Parathyroid adenoma (tissue), 2 donors: ENCODE data around the gene NME7.

ENCODE experiments used
- H2AFZ ChIP-seq: fragments of 300-600 bp; sonication (generic); one replicate; pipeline ENCODE4 v1.7.0; 2017; ENCODE audit warnings: antibody characterized with exemption, mild to moderate bottlenecking
- H3K27ac ChIP-seq: fragments of 300-600 bp; sonication (generic); one replicate; pipeline ENCODE4 v1.7.0; 2017
- H3K27me3 ChIP-seq: fragments of 300-600 bp; sonication (generic); one replicate; pipeline ENCODE4 v1.7.0; 2017; ENCODE audit warnings: low read length; ENCODE audit not compliant: control insufficient read depth, insufficient read depth
- H3K36me3 ChIP-seq: fragments of 300-600 bp; sonication (generic); one replicate; pipeline ENCODE4 v1.7.0; 2017; ENCODE audit warnings: low read length; ENCODE audit not compliant: control insufficient read depth, insufficient read depth
- H3K4me1 ChIP-seq: fragments of 300-600 bp; sonication (generic); one replicate; pipeline ENCODE4 v1.7.0; 2017; ENCODE audit warnings: control low read depth
- H3K4me2 ChIP-seq: fragments of 300-600 bp; sonication (generic); one replicate; pipeline ENCODE4 v1.7.0; 2017; ENCODE audit warnings: low read length
- H3K4me3 ChIP-seq: fragments of 300-600 bp; sonication (generic); one replicate; pipeline ENCODE4 v1.7.0; 2017; ENCODE audit warnings: low read depth, low read length
- H3K79me2 ChIP-seq: fragments of 300-600 bp; sonication (generic); one replicate; pipeline ENCODE4 v1.7.0; 2017; ENCODE audit warnings: control low read depth
- H3K9ac ChIP-seq: fragments of 300-600 bp; sonication (generic); one replicate; pipeline ENCODE4 v1.7.0; 2017; ENCODE audit warnings: mild to moderate bottlenecking
- H3K9me3 ChIP-seq: fragments of 300-600 bp; sonication (generic); one replicate; pipeline ENCODE4 v1.7.0; 2017; ENCODE audit warnings: low read length; ENCODE audit not compliant: control insufficient read depth
- CTCF ChIP-seq: fragments of 300-600 bp; sonication (generic); IDR thresholded peaks from one replicate; pipeline ENCODE4 v1.7.0; 2017; ENCODE audit warnings: antibody characterized with exemption, mild to moderate bottlenecking
- donor health status: primary hyperparathyroidism.

NME7 gene

GRCh38 chr1:169250795-169251194, 116.8 kb downstream of the NME7 start:
- Histone ChIP-seq H3K27ac (no peak overlapping the region), H3K9me3 (no peaks in the 10 kb centered on the region), H3K4me2 (no peak overlapping the region), H3K79me2 (no peaks in the 10 kb centered on the region), H3K36me3 (no peaks in the 10 kb centered on the region), H2AFZ (no peak overlapping the region), H3K27me3 (no peaks in the 10 kb centered on the region), H3K9ac (no peak overlapping the region), H3K4me3 (no peak overlapping the region), H3K4me1 (no peaks in the 10 kb centered on the region)
- no peak for TF ChIP-seq CTCF

GRCh38 chr1:169250022-169250421, 117.6 kb downstream of the NME7 start:
- no peak overlapping the region for H3K4me2 ChIP-seq
- H3K9ac ChIP-seq: no peak overlapping the region
- no peaks in the 10 kb centered on the region for H3K9me3 ChIP-seq
- no peak overlapping the region for H2AFZ ChIP-seq
- no peaks in the 10 kb centered on the region for H3K27me3 ChIP-seq
- no peaks in the 10 kb centered on the region for H3K4me1 ChIP-seq
- H3K36me3 ChIP-seq: no peaks in the 10 kb centered on the region
- H3K79me2 ChIP-seq: no peaks in the 10 kb centered on the region
- no peak overlapping the region for H3K4me3 ChIP-seq
- TF ChIP-seq CTCF: no peak
- H3K27ac ChIP-seq: no peak overlapping the region

- Histone ChIP-seq H3K27me3 (no peaks in the 10 kb centered on the region), H3K36me3 (no peaks in the 10 kb centered on the region), H3K4me3 (no peak overlapping the region), H3K9ac (no peak overlapping the region), H3K4me2 (no peak overlapping the region), H3K27ac (no peak overlapping the region), H2AFZ (no peak overlapping the region), H3K9me3 (no peaks in the 10 kb centered on the region), H3K79me2 (no peaks in the 10 kb centered on the region), H3K4me1 (no peaks in the 10 kb centered on the region)
- no peak for TF ChIP-seq CTCF
These were observed 118.0 kb downstream of the NME7 start for GRCh38 chr1:169249611-169250010.

- Histone ChIP-seq H3K4me1 (peaks cover 4% of the 10 kb centered on the region), H3K27me3 (no peaks in the 10 kb centered on the region), H3K36me3 (no peaks in the 10 kb centered on the region), H3K9me3 (no peaks in the 10 kb centered on the region), H3K9ac (no peak overlapping the region), H3K4me2 (no peak overlapping the region), H3K27ac (no peak overlapping the region), H2AFZ (no peak overlapping the region), H3K4me3 (no peak overlapping the region), H3K79me2 (no peaks in the 10 kb centered on the region)
- no peak for TF ChIP-seq CTCF
These were observed 121.9 kb downstream of the NME7 start for GRCh38 chr1:169245706-169246105.

- Histone ChIP-seq H3K4me1 (peaks cover 4% of the 10 kb centered on the region), H3K4me3 (no peak overlapping the region), H2AFZ (no peak overlapping the region), H3K4me2 (no peak overlapping the region), H3K9me3 (no peaks in the 10 kb centered on the region), H3K79me2 (no peaks in the 10 kb centered on the region), H3K36me3 (no peaks in the 10 kb centered on the region), H3K27me3 (no peaks in the 10 kb centered on the region), H3K27ac (no peak overlapping the region), H3K9ac (no peak overlapping the region)
- TF ChIP-seq CTCF: no peak
These were observed 127.0 kb downstream of the NME7 start for GRCh38 chr1:169240449-169241232.
